BLaER1 (cell line): ENCODE data around the gene ZNF264.
"Not testable (repeated sequence)": the region's sequence is repeated elsewhere in the genome, so short reads cannot be mapped to it uniquely, and the experiment has no call there.

Source experiments
- H3K27ac ChIP-seq: shearing (Covaris generic); formaldehyde crosslinking; 2 replicates; pipeline ENCODE4 v1.8.1; 2022
- H3K27me3 ChIP-seq: shearing (Covaris generic); formaldehyde crosslinking; 2 replicates; pipeline ENCODE4 v1.8.1; 2022
- H3K36me3 ChIP-seq: shearing (Covaris generic); formaldehyde crosslinking; 2 replicates; pipeline ENCODE4 v1.8.1; 2022
- H3K4me1 ChIP-seq: shearing (Covaris generic); formaldehyde crosslinking; 2 replicates; pipeline ENCODE4 v1.8.1; 2022
- H3K4me2 ChIP-seq: shearing (Covaris generic); formaldehyde crosslinking; 2 replicates; pipeline ENCODE4 v1.8.1; 2022
- H3K4me3 ChIP-seq: shearing (Covaris generic); formaldehyde crosslinking; 2 replicates; pipeline ENCODE4 v1.8.1; 2022
- H3K9ac ChIP-seq: shearing (Covaris generic); formaldehyde crosslinking; 2 replicates; pipeline ENCODE4 v1.8.1; 2022
- H3K9me3 ChIP-seq: shearing (Covaris generic); formaldehyde crosslinking; 2 replicates; pipeline ENCODE4 v1.8.1; 2022
- H4K20me1 ChIP-seq: shearing (Covaris generic); formaldehyde crosslinking; 2 replicates; pipeline ENCODE4 v1.8.1; 2022
- Cebpa-rat ChIP-seq: shearing (Covaris generic); IDR thresholded peaks from 2 replicates; pipeline ENCODE4 v1.8.1; 2022

Gene ZNF264

GRCh38 chr19:57241176-57241575 is 49.9 kb downstream of the ZNF264 start:
- no peaks in the 10 kb centered on the region for H3K9me3 ChIP-seq
- H3K27me3 ChIP-seq: peaks cover under 1% of the 10 kb centered on the region; the same call in 1 of the 2 replicates
- H3K4me3 ChIP-seq: peak overlapping the region; percentile 89
- peak overlapping the region; percentile 82 for H3K4me2 ChIP-seq
- no peak for TF ChIP-seq Cebpa-rat
- peaks cover 25% of the 10 kb centered on the region for H3K36me3 ChIP-seq
- peak overlapping the region; percentile 88 for H3K9ac ChIP-seq
- peaks cover 24% of the 10 kb centered on the region for H3K4me1 ChIP-seq
- H4K20me1 ChIP-seq: peaks cover 18% of the 10 kb centered on the region
- H3K27ac ChIP-seq: peak overlapping the region; percentile 80

GRCh38 chr19:57242821-57243220 is 51.5 kb downstream of the ZNF264 start:
- TF ChIP-seq Cebpa-rat: no peak
- Histone ChIP-seq H3K9ac (no peak overlapping the region), H3K9me3 (no peaks in the 10 kb centered on the region), H3K4me2 (no peak overlapping the region), H3K4me3 (no peak overlapping the region), H3K27me3 (no peaks in the 10 kb centered on the region), H3K4me1 (peaks cover 24% of the 10 kb centered on the region), H3K36me3 (peaks cover 41% of the 10 kb centered on the region), H4K20me1 (peaks cover 32% of the 10 kb centered on the region), H3K27ac (no peak overlapping the region)

GRCh38 chr19:57244513-57244912 is 53.2 kb downstream of the ZNF264 start:
- no peak overlapping the region for H3K9ac ChIP-seq
- H3K27ac ChIP-seq: no peak overlapping the region
- no peak overlapping the region for H3K4me2 ChIP-seq
- H4K20me1 ChIP-seq: peaks cover 35% of the 10 kb centered on the region
- no peak for TF ChIP-seq Cebpa-rat
- H3K9me3 ChIP-seq: no peaks in the 10 kb centered on the region
- peaks cover 57% of the 10 kb centered on the region for H3K36me3 ChIP-seq
- H3K27me3 ChIP-seq: no peaks in the 10 kb centered on the region
- no peak overlapping the region for H3K4me3 ChIP-seq
- H3K4me1 ChIP-seq: peaks cover 24% of the 10 kb centered on the region

GRCh38 chr19:57245066-57245465 is 53.8 kb downstream of the ZNF264 start:
- H3K27me3 ChIP-seq: no peaks in the 10 kb centered on the region
- H3K4me2 ChIP-seq: no peak overlapping the region
- peaks cover 35% of the 10 kb centered on the region for H4K20me1 ChIP-seq
- peaks cover 20% of the 10 kb centered on the region for H3K4me1 ChIP-seq
- H3K9me3 ChIP-seq: no peaks in the 10 kb centered on the region
- no peak overlapping the region for H3K4me3 ChIP-seq
- no peak overlapping the region for H3K9ac ChIP-seq
- TF ChIP-seq Cebpa-rat: no peak
- peaks cover 60% of the 10 kb centered on the region for H3K36me3 ChIP-seq
- H3K27ac ChIP-seq: no peak overlapping the region

- Histone ChIP-seq H3K4me1 (peaks cover 17% of the 10 kb centered on the region), H4K20me1 (peaks cover 35% of the 10 kb centered on the region), H3K4me3 (no peak overlapping the region), H3K9ac (no peak overlapping the region), H3K9me3 (no peaks in the 10 kb centered on the region), H3K27me3 (no peaks in the 10 kb centered on the region), H3K36me3 (peaks cover 69% of the 10 kb centered on the region), H3K27ac (no peak overlapping the region), H3K4me2 (no peak overlapping the region)
- TF ChIP-seq Cebpa-rat: no peak
These were observed 54.7 kb downstream of the ZNF264 start for GRCh38 chr19:57245959-57246358.

GRCh38 chr19:57248646-57249045 is 57.3 kb downstream of the ZNF264 start:
- Histone ChIP-seq H3K36me3 (peaks cover 91% of the 10 kb centered on the region), H3K4me3 (no peak overlapping the region)
- TF ChIP-seq Cebpa-rat: no peak

GRCh38 chr19:57249329-57249728 is 58.0 kb downstream of the ZNF264 start:
- Histone ChIP-seq H3K27ac (no peak overlapping the region), H3K36me3 (peaks cover 92% of the 10 kb centered on the region), H3K4me2 (no peak overlapping the region), H3K4me3 (no peak overlapping the region), H3K27me3 (no peaks in the 10 kb centered on the region), H4K20me1 (peaks cover 32% of the 10 kb centered on the region; the same call in 1 of the 2 replicates), H3K4me1 (no peaks in the 10 kb centered on the region), H3K9ac (no peak overlapping the region), H3K9me3 (no peaks in the 10 kb centered on the region)
- no peak for TF ChIP-seq Cebpa-rat

More at GRCh38 chr19:57248646-57249045, 57.3 kb downstream of the ZNF264 start:
- Histone ChIP-seq H3K27ac (no peak overlapping the region), H3K9me3 (no peaks in the 10 kb centered on the region), H4K20me1 (peaks cover 35% of the 10 kb centered on the region), H3K9ac (no peak overlapping the region), H3K27me3 (no peaks in the 10 kb centered on the region), H3K4me2 (no peak overlapping the region), H3K4me1 (no peaks in the 10 kb centered on the region)

GRCh38 chr19:57253767-57254166 is 62.5 kb downstream of the ZNF264 start:
- not testable (repeated sequence) for H3K4me1 ChIP-seq, H3K9ac ChIP-seq, H3K27ac ChIP-seq, H3K9me3 ChIP-seq, H3K27me3 ChIP-seq, H3K4me3 ChIP-seq, H3K4me2 ChIP-seq
- Histone ChIP-seq H3K36me3 (peaks cover 55% of the 10 kb centered on the region), H4K20me1 (peaks cover 23% of the 10 kb centered on the region; the same call in 1 of the 2 replicates)

GRCh38 chr19:57262044-57262443 is 70.7 kb downstream of the ZNF264 start:
- TF ChIP-seq Cebpa-rat: no peak
- H3K4me2 ChIP-seq: no peak overlapping the region
- H3K9ac ChIP-seq: no peak overlapping the region
- no peaks in the 10 kb centered on the region for H3K27me3 ChIP-seq
- H3K4me3 ChIP-seq: no peak overlapping the region
- no peak overlapping the region for H3K27ac ChIP-seq
- H3K36me3 ChIP-seq: peaks cover 27% of the 10 kb centered on the region
- no peaks in the 10 kb centered on the region for H3K9me3 ChIP-seq
- H3K4me1 ChIP-seq: no peaks in the 10 kb centered on the region
- H4K20me1 ChIP-seq: 0 out of 2 replicates have a peak, but pooled peaks cover 2% of the 10 kb centered on the region

- H3K9me3 ChIP-seq: no peaks in the 10 kb centered on the region
These were observed 72.0 kb downstream of the ZNF264 start for GRCh38 chr19:57263244-57263741.

GRCh38 chr19:57267291-57267690 is 76.0 kb downstream of the ZNF264 start:
- H3K36me3 ChIP-seq: peaks cover 4% of the 10 kb centered on the region; the same call in 1 of the 2 replicates
- H3K27ac ChIP-seq: no peak overlapping the region
- no peaks in the 10 kb centered on the region for H3K9me3 ChIP-seq
- no peaks in the 10 kb centered on the region for H4K20me1 ChIP-seq
- H3K4me1 ChIP-seq: no peaks in the 10 kb centered on the region
- H3K4me3 ChIP-seq: no peak overlapping the region
- H3K9ac ChIP-seq: no peak overlapping the region
- H3K27me3 ChIP-seq: no peaks in the 10 kb centered on the region
- TF ChIP-seq Cebpa-rat: no peak
- no peak overlapping the region for H3K4me2 ChIP-seq

More at GRCh38 chr19:57263244-57263741, 72.0 kb downstream of the ZNF264 start:
- no peak overlapping the region for H3K27ac ChIP-seq
- H3K36me3 ChIP-seq: peaks cover 27% of the 10 kb centered on the region
- TF ChIP-seq Cebpa-rat: no peak
- H3K9ac ChIP-seq: no peak overlapping the region
- no peak overlapping the region for H3K4me2 ChIP-seq
- H3K4me1 ChIP-seq: no peaks in the 10 kb centered on the region
- H3K27me3 ChIP-seq: no peaks in the 10 kb centered on the region
- H3K4me3 ChIP-seq: no peak overlapping the region
- H4K20me1 ChIP-seq: no peaks in the 10 kb centered on the region
